HL-60 (cell line): Measurements from ENCODE around the gene SPATA16.

Experiments
- DNase-seq, 2 experiments: peaks; one replicate each; pipeline ENCODE4 v3.0.0-alpha.2; 2010 to 2020; ENCODE audit warnings: low read depth in 1 of 2, low spot score in 1 of 2
- H3K27ac ChIP-seq: fragments of 250-450 bp; sonication (Bioruptor Pico); replicated peaks from 2 replicates; pipeline ENCODE4 v1.5.1; 2020; ENCODE audit warnings: mild to moderate bottlenecking, moderate library complexity
- H3K27me3 ChIP-seq: fragments of 250-450 bp; sonication (Bioruptor Pico); 2 replicates; pipeline ENCODE4 v1.5.1; 2021; ENCODE audit warnings: mild to moderate bottlenecking, moderate library complexity; ENCODE audit not compliant: insufficient read depth, poor library complexity, severe bottlenecking
- H3K4me3 ChIP-seq: replicated peaks from 2 replicates; pipeline ENCODE4 v1.5.1; 2011; ENCODE audit warnings: mild to moderate bottlenecking, control low read depth, low read length; ENCODE audit not compliant: insufficient read depth
- CTCF ChIP-seq: IDR thresholded peaks from one replicate; pipeline ENCODE4 v1.5.1; 2011; ENCODE audit warnings: low read length, control low read depth, inconsistent platforms; ENCODE audit not compliant: insufficient read depth
- GABPA ChIP-seq: IDR thresholded peaks from 2 replicates; pipeline ENCODE4 v1.6.1; 2012; ENCODE audit warnings: low read depth
- POLR2AphosphoS5 ChIP-seq: IDR thresholded peaks from 2 replicates; pipeline ENCODE4 v1.6.1; 2012; ENCODE audit warnings: low read depth
- SPI1 ChIP-seq: IDR thresholded peaks from 2 replicates; pipeline ENCODE4 v1.6.1; 2012; ENCODE audit warnings: low read depth, mild to moderate bottlenecking, borderline replicate concordance
- TF ChIP-seq, protein P1 (sequence below): IDR thresholded peaks from 2 replicates; pipeline ENCODE4 v1.6.1; 2012; ENCODE audit warnings: low read depth; ENCODE audit not compliant: insufficient replicate concordance

SPATA16 gene

DNA sequence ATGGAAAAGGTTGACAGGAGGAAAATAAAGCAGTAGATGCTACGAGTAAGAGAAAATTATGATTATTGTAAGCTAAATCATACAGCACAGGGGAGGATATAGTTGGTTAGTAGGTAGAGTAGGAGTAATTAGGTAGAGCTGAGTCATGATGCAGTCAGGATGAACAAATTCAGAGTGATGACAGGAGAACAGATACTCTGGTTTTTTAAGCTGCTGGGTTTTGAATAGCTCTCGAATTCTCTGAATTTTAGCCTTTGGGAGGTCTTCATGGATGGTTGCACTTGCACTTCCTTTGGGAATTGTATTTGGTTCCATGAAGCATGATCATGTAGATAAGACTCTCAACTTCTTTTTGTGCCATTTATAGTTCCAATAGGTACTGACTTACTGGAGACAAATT lies 294.3 kb downstream of the SPATA16 start:
- peak overlapping the region; percentile 60 for H3K27ac ChIP-seq
- no peak overlapping the region for H3K4me3 ChIP-seq
- TF ChIP-seq CTCF (no peak), SPI1 (no peak), POLR2AphosphoS5 (no peak), GABPA (no peak)
- TF ChIP-seq, protein P1, sequence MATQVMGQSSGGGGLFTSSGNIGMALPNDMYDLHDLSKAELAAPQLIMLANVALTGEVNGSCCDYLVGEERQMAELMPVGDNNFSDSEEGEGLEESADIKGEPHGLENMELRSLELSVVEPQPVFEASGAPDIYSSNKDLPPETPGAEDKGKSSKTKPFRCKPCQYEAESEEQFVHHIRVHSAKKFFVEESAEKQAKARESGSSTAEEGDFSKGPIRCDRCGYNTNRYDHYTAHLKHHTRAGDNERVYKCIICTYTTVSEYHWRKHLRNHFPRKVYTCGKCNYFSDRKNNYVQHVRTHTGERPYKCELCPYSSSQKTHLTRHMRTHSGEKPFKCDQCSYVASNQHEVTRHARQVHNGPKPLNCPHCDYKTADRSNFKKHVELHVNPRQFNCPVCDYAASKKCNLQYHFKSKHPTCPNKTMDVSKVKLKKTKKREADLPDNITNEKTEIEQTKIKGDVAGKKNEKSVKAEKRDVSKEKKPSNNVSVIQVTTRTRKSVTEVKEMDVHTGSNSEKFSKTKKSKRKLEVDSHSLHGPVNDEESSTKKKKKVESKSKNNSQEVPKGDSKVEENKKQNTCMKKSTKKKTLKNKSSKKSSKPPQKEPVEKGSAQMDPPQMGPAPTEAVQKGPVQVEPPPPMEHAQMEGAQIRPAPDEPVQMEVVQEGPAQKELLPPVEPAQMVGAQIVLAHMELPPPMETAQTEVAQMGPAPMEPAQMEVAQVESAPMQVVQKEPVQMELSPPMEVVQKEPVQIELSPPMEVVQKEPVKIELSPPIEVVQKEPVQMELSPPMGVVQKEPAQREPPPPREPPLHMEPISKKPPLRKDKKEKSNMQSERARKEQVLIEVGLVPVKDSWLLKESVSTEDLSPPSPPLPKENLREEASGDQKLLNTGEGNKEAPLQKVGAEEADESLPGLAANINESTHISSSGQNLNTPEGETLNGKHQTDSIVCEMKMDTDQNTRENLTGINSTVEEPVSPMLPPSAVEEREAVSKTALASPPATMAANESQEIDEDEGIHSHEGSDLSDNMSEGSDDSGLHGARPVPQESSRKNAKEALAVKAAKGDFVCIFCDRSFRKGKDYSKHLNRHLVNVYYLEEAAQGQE = no peak
- DNase-seq = no peak
- no peaks in the 10 kb centered on the region for H3K27me3 ChIP-seq

GRCh38 chr3:172846103-172846561 lies 294.9 kb downstream of the SPATA16 start:
- H3K27me3 ChIP-seq = no peaks in the 10 kb centered on the region
- TF ChIP-seq POLR2AphosphoS5 (no peak), GABPA (peak; percentile 70), CTCF (no peak), SPI1 (peak; percentile 92)
- H3K4me3 ChIP-seq = no peak overlapping the region
- DNase-seq = peak; percentile 65 to 80
- H3K27ac ChIP-seq = peak overlapping the region; percentile 60

- no peaks in the 10 kb centered on the region for H3K27me3 ChIP-seq
- no peak overlapping the region for H3K4me3 ChIP-seq
Measured at GRCh38 chr3:172844428-172844827, 296.6 kb downstream of the SPATA16 start.

More at GRCh38 chr3:172844428-172844827, 296.6 kb downstream of the SPATA16 start:
- no peak for DNase-seq
- no peak for TF ChIP-seq GABPA
- TF ChIP-seq, protein P1 = no peak
- TF ChIP-seq POLR2AphosphoS5 = no peak
- TF ChIP-seq CTCF = no peak
- TF ChIP-seq SPI1 = no peak
- H3K27ac ChIP-seq = no peak overlapping the region
